PC-3 (cell line): ENCODE results near the gene FHAD1.

Experiments used
- EZH2 ChIP-seq: fragments of 300-600 bp; sonication (generic); IDR thresholded peaks from one replicate; pipeline ENCODE4 v1.6.1; 2017; ENCODE audit warnings: antibody characterized with exemption, mild to moderate bottlenecking, low read length; ENCODE audit not compliant: unreplicated experiment
- EZH2phosphoT487 ChIP-seq: fragments of 300-600 bp; sonication (generic); IDR thresholded peaks from 2 replicates; pipeline ENCODE4 v1.6.1; 2018; ENCODE audit warnings: mild to moderate bottlenecking, antibody characterized with exemption, low read length, borderline replicate concordance
- TF ChIP-seq, protein P1 (sequence below): fragments of 300-600 bp; sonication (generic); conservative IDR thresholded peaks from 2 replicates; pipeline ENCODE4 v1.5.1; 2017; ENCODE audit warnings: antibody characterized with exemption, low read depth, mild to moderate bottlenecking, low read length

DNA sequence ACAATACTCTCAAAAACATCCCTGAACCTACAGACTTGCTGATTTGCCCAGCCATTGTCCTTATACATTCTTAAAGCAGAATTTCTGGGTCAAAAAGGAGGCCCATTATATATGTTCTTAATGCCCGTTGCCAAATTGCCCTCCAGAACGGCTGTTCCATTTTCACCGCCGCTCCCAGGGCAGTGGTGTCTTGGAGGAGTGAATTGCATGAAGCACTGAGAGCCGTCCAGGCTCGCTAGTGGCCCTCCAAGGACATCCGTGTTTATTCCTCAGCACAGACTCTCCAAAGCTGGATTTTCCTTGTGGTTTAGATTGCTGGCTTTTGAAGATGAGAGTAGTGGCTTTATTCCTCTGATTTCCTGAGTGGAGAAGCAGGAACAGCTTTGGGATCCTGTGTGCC lies 68.8 kb downstream of the FHAD1 start:
- TF ChIP-seq, protein P1, sequence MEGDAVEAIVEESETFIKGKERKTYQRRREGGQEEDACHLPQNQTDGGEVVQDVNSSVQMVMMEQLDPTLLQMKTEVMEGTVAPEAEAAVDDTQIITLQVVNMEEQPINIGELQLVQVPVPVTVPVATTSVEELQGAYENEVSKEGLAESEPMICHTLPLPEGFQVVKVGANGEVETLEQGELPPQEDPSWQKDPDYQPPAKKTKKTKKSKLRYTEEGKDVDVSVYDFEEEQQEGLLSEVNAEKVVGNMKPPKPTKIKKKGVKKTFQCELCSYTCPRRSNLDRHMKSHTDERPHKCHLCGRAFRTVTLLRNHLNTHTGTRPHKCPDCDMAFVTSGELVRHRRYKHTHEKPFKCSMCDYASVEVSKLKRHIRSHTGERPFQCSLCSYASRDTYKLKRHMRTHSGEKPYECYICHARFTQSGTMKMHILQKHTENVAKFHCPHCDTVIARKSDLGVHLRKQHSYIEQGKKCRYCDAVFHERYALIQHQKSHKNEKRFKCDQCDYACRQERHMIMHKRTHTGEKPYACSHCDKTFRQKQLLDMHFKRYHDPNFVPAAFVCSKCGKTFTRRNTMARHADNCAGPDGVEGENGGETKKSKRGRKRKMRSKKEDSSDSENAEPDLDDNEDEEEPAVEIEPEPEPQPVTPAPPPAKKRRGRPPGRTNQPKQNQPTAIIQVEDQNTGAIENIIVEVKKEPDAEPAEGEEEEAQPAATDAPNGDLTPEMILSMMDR, result no peak
- TF ChIP-seq EZH2phosphoT487 (no peak), EZH2 (no peak)
